ENCODE data around the gene ACAD8. TPM values are rescaled to one million over a fixed set of nuclear protein-coding genes. Genes with fewer than 3 reads are reported as not detected.

The ACAD8 gene
- total and polyA plus RNA-seq, 10 of the 15 experiments (the other 5 are each of a cell fraction or from before 2014, with no cell fraction given) = 9.9 to 34.8 (median 22.2) TPM

DNA sequence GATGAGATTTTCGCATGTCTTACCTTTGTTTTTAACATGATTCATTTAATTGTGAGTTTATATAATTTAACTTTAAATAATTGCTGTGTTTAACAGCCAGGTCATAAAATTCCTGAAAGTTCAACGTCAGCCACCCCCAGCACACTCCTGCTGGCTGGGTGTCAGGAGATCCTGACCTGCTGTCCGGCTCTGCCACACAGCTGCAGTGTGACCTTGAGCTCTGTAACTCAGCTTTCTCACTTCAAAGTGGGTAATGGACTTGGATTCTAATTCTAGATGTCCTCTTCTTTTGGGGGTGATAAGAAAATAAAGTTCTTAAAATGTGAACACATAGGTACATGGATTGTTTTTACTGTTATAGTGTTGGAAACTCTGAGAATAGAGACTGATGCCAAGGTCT lies 18.0 kb upstream of the ACAD8 start:
- Histone ChIP-seq H3K36me3 (ENCODE audit: control insufficient read depth in 2 of 2, insufficient read depth in 2 of 2, low read length in 1 of 2) (peaks cover 0 to 3% of the 10 kb centered on the region in 2 experiments; a peak in 3 of 4 replicates), H3K27ac (ENCODE audit: control insufficient read depth, insufficient read depth) (no peak overlapping the region), H3K79me2 (ENCODE audit: control insufficient read depth, insufficient read depth, low read length) (no peaks in the 10 kb centered on the region), H3K9ac (ENCODE audit: control insufficient read depth, insufficient read depth, low read length) (no peak overlapping the region), H4K20me1 (ENCODE audit: control insufficient read depth, insufficient read depth) (0 out of 2 replicates have a peak, but pooled peaks cover 2% of the 10 kb centered on the region), H3K4me2 (ENCODE audit: control insufficient read depth, insufficient read depth) (no peak overlapping the region), H3K9me3 (replicated peaks; ENCODE audit: control insufficient read depth, insufficient read depth, low read length) (no peaks in the 10 kb centered on the region), H3K4me1 (ENCODE audit: control insufficient read depth, insufficient read depth, low read length) (peaks cover 1% of the 10 kb centered on the region), H3K4me3 (no peak overlapping the region), H3K27me3 (replicated peaks in 1 of 2; ENCODE audit: control insufficient read depth in 2 of 2, insufficient read depth in 2 of 2, low read length in 1 of 2) (no peaks in the 10 kb centered on the region), H2AFZ (ENCODE audit: control insufficient read depth, low read depth, low read length) (no peak overlapping the region)
- DNase-seq (ENCODE audit: low read depth, low spot score) (no peak), ATAC-seq (no peak), FAIRE-seq (no peak)
- WGBS (ENCODE audit: insufficient coverage, insufficient replicate concordance, low lambda C conversion rate, missing lambda C conversion rate) = 98% methylated on average over 3 of the region's 3 CpGs
- in situ Hi-C loops (cut with MboI) = no loop called here
- intact Hi-C loops (cut with micrococcal nuclease; ENCODE audit: unreplicated experiment) = no loop called here
- BruUV-seq (replicated peaks) = no TSS peak
- RAD21 ChIA-PET (ENCODE audit: unreplicated experiment) = no interaction called here
- SMC1A ChIA-PET (ENCODE audit: uncharacterized antibody, unreplicated experiment) = interaction anchor here (1.0 kb wide), 1 partner anchor 9 kb away, joined by 3 read pairs; no protein-coding TSS in a partner anchor
- TF ChIP-seq, protein P1, sequence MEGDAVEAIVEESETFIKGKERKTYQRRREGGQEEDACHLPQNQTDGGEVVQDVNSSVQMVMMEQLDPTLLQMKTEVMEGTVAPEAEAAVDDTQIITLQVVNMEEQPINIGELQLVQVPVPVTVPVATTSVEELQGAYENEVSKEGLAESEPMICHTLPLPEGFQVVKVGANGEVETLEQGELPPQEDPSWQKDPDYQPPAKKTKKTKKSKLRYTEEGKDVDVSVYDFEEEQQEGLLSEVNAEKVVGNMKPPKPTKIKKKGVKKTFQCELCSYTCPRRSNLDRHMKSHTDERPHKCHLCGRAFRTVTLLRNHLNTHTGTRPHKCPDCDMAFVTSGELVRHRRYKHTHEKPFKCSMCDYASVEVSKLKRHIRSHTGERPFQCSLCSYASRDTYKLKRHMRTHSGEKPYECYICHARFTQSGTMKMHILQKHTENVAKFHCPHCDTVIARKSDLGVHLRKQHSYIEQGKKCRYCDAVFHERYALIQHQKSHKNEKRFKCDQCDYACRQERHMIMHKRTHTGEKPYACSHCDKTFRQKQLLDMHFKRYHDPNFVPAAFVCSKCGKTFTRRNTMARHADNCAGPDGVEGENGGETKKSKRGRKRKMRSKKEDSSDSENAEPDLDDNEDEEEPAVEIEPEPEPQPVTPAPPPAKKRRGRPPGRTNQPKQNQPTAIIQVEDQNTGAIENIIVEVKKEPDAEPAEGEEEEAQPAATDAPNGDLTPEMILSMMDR (IDR thresholded peaks at IDR 0.05 in 2 of 3, conservative IDR thresholded peaks at IDR 0.05 in 1 of 3; ENCODE audit: control insufficient read depth in 2 of 3, extremely low read depth in 1 of 3, insufficient read depth in 1 of 3, low read depth in 3 of 3, low read length in 3 of 3) = no peak
- no peak for TF ChIP-seq RELA (IDR thresholded peaks at IDR 0.05; ENCODE audit: borderline replicate concordance, partially characterized antibody)
- TF ChIP-seq NFIC (IDR thresholded peaks at IDR 0.05; ENCODE audit: low read depth, low read length) = no peak
- TF ChIP-seq E4F1 (IDR thresholded peaks at IDR 0.05; ENCODE audit: borderline replicate concordance, partially characterized antibody) = no peak
- TF ChIP-seq CEBPB (IDR thresholded peaks at IDR 0.05; ENCODE audit: borderline replicate concordance in 1 of 2, low read depth in 2 of 2, low read length in 2 of 2) = no peak
- TF ChIP-seq YY1 (IDR thresholded peaks at IDR 0.05; ENCODE audit: low read depth, low read length) = no peak
- TF ChIP-seq, protein P2, sequence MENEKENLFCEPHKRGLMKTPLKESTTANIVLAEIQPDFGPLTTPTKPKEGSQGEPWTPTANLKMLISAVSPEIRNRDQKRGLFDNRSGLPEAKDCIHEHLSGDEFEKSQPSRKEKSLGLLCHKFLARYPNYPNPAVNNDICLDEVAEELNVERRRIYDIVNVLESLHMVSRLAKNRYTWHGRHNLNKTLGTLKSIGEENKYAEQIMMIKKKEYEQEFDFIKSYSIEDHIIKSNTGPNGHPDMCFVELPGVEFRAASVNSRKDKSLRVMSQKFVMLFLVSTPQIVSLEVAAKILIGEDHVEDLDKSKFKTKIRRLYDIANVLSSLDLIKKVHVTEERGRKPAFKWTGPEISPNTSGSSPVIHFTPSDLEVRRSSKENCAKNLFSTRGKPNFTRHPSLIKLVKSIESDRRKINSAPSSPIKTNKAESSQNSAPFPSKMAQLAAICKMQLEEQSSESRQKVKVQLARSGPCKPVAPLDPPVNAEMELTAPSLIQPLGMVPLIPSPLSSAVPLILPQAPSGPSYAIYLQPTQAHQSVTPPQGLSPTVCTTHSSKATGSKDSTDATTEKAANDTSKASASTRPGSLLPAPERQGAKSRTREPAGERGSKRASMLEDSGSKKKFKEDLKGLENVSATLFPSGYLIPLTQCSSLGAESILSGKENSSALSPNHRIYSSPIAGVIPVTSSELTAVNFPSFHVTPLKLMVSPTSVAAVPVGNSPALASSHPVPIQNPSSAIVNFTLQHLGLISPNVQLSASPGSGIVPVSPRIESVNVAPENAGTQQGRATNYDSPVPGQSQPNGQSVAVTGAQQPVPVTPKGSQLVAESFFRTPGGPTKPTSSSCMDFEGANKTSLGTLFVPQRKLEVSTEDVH (IDR thresholded peaks at IDR 0.05; ENCODE audit: low read depth, partially characterized antibody) = no peak
- POLR2A ChIA-PET = no interaction called here
- CTCF ChIA-PET = no interaction called here

Data from GM12878 (cell line).